Fibroblast of skin of right biceps (primary cell): ENCODE data around the gene SLC25A26.
A peak's percentile ranks its signal among the peaks of the same experiment; 100 is the strongest.

Source experiments
- DNase-seq: peaks from one replicate; pipeline ENCODE4 v3.0.0-alpha.2; 2013

The SLC25A26 gene

DNA sequence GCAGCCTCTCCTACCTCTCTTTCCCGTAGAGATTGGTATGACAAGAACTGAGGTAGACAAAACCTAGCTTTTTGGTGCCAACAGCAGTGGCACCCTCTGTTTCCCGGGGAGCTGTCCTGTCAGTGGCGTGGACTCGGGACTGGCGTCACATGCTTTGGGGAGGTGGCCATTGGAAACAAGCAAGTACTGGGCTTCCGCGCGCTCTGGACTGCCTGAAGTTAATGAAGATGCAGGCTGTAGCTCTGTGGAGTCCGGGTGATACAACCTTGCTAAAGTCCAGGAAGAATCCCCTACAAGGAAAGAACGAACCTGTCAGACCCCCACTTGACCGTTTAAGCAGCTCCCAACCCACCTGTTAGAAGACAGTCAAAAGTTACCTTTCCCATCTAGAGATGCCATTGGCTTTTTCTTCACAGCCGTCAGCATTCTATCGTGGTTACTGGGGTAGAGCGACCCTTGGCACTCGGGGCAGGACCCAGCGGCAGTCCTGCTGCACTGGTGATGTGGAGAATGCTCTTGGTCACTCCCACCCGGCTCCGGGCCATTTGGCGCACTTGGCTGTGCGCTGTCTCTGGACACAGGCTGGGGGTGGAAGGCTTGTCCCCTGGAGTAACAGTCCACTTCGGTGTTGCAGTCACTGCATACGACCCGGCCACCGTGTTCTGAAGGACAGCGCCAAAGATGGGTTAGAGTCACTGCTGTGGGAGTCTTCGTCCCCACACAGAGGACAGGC is 159.6 kb downstream of the SLC25A26 start:
- no peak for DNase-seq

DNA sequence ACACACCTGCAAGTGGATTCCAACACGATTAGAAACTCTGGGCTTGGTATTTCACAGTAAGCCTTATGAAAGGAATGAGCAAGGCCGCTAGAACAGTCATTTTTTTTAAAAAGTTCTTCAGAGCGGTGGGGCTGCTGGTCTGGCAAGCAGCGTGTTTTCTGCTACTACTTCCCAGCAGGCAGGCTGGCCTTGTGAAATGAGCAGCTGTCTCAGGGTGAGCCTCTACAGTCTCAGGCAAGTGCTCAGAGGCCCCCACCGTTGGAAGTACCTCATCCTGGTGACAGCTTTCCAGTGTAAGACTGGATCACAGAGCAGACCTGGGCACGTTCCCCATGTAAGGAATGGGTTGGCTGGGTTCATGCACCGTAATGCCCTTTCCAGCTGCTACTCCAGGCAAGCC is 160.8 kb downstream of the SLC25A26 start:
- DNase-seq, result no peak

DNA sequence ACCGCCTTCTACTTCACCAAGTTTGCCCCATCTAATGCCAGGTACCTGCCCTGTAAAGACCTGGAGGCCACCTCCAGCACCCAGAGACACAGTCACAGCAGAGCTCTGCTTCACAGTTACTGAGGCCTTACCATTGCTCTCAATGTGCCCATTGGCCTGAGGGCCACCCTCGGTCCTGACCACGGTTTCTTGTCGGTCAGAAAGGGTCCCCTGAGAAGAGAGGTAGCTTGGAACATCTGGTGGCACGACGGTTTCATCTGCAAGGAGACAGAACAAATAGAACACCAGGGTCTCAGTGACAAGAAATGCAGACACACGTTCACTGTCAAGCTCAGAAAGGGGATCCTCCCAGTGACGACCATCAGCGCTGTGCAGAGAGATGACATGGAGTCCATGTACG is 161.3 kb downstream of the SLC25A26 start:
- no peak for DNase-seq

DNA sequence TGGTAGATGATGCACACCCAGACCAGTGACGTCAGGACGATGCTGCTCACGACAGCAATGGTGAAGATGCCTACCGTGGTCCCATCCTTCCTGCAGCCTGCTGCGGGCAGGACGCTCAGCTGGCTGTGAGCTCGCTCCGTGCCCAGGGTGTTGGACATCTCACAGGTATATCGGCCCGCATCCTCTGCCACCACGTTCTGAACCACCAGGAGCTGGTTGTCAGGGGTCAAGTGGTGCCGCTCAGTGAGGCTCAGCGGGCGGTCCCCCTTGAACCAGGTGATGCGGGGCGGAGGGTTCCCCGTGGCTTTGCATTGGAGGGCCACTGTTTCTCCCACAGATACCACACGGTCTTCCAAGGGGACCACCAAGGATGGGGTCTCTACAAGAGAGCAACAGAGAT is 162.2 kb downstream of the SLC25A26 start:
- no peak for DNase-seq

DNA sequence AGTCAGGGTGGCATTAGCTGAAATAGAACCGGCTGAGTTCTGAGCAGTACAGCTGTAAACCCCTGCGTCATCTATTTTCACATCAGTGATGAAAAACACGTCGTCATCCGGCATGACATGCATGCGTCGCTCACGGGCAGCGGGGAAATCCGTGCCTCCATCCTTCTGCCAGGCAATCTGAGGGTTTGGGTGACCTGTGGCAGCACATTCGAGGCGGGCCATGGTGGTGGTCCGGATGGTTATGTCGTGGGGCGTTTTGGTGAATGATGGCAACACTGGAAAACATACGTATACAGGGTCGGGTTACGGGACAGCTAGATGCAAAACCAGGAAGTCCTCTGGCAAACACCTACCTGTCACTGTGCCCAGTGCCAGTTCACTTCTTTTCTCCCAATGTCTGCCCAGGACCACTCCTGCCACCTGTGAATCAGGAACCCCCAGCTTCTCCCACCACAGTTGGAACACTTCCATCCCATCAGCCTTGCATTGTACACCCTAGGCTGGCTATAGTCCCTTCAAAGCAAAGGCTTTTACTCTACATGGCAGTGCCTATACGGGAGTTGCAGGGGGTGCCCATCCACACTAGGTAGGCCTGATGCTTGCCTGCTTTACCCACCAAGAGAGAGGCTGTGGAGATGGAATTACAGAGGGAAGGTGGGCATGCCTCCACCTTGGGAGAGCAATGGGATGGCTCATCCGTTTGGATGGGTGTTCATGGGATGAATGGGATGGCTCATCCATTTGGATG is 163.4 kb downstream of the SLC25A26 start:
- no peak for DNase-seq

DNA sequence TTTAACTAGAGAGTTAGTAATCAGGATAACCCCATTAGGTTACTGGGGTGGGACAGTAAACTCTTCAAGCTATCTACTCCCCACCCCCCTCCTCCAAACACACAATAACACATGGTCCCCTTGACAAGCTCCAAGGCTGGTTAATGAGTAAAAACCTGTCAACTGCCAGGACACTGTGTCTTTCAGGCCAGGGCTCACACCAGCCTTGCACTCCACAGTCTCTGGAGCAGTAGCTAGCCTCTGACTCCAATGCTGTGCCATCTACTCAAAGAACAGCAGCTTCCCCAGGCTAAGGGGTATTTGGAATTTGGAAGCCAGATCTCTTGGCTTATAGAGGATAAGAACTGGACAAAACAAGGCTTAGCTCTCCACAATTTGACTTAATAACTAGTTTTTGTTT is 164.3 kb downstream of the SLC25A26 start:
- no peak for DNase-seq

DNA sequence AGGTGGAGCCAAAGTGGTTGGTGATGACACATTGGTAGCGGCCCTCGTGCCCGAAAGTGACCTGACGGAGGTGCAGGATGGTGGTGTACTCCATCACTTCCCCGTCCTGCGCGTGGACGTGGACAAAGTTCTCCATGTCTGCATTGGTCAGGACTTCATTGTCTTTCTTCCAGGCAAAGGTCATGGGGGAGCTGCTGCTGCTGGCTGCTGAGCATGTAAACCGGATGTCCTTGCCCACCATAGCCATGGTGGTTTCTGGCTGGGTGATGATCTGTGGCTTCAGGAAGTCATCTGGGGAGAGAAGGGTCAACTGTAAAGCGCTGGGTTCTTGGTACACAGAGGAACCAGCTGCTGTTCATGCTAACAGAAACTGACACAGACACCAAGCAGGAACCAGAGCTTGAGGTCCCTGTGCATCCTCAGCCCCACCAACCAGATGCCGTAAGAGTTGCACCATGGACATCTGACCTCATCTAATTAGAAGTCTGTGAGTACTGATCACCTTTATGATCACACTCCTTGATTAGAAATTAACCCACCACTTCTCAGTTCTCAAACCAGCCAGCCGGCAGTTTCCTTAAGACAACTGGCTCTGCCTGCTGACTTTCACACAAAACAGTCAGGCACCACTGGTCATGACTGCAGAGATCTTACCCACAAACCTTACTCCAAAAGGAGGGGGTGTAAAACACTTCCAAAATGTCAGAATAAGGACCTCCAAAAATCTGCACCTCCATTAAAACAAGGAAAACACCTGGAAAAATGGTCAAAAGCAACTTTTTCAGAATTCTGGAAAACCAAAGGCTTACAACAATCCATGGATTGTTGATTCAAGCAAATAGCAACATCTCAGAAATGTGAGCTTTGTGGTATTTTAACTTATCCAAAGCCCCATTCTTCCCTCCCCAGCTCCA is 165.5 kb downstream of the SLC25A26 start:
- DNase-seq, result no peak

DNA sequence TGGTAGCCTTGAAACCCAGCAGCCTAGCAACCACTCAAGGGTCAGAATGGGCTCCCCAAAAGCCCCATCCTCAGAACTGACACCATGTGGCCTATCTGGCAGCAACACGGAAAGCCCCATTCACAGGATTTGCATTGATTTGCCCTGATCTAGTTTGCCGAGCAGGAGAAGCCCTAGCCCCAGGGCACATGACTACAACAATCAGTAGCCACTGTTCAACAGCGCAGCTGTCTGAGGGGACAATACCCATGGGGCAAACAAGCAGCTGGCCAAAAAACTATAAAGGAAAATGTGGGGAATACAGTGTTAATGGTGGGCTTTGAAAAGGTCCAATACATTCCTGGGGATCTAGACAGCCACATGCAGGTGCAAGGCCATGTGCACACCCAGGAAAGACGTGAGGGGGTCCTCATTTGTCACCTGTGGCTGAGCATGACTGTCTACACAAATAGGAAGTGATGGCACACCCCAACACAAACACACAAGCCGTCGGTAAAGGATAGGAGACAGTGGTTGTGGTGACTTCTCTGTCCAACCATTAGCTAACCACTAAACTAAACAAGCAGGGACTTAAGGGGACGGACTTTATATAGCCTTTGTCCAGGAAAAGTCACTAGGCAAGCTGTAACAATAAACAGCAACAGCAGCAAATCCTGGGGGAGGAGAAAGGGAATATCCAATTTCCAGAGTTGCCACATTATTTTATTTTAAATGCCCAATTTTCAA is 166.3 kb downstream of the SLC25A26 start:
- DNase-seq, result no peak

DNA sequence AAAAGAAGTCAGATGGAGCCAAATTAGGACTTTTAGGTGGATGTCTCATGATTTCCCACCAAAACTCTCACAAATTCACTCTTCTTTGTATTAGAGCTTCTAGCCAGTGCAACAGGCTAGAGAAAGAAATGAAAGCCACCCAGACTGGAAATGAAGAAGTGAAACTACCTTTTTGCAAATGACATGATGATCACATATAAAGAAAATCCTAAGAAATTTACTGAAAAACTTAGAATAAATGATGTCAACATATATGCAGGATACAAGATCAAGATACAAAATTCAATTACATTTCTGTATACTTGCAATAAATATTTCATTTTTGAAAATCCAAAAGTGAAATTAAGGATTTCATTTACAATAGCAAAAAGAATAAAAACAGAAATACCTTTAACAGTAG is 169.2 kb downstream of the SLC25A26 start:
- DNase-seq, result no peak

DNA sequence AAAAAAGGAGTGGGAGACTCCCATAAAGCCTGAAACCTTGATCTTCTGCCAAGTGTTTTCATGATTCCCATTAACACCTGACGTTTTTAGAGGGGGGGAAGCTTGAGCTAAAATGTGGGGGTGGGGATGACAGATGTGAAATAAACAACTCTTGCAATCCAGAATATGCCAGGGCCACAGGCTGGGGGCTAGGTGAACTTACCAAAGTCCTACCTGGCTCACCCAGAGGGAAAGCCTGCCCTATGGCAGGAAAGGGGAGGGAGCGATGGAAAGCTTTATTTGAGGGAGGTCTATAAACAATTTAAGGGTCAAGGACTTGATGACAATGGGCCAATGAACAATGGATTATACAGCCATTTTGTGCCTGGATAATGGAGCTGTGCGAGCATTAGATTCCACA is 171.7 kb downstream of the SLC25A26 start:
- DNase-seq, result no peak

DNA sequence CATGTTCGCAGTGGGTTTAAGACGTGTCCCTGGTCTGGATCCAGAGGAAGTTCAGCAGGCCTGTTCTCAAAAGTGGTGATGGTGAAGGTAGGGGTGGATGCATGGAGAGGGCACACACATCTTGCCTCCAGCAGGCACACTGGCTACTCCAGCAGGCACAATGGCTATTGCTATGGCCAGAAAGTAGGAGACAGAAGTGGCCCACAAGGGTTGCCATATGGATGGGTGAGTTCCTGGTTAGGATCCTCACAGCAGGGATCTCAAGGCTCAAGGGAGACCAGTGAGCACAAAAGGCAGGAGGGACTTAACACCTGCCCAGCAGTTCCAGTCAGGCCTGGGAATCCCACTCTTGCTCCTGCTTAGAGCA is 172.1 kb downstream of the SLC25A26 start:
- DNase-seq, result no peak

DNA sequence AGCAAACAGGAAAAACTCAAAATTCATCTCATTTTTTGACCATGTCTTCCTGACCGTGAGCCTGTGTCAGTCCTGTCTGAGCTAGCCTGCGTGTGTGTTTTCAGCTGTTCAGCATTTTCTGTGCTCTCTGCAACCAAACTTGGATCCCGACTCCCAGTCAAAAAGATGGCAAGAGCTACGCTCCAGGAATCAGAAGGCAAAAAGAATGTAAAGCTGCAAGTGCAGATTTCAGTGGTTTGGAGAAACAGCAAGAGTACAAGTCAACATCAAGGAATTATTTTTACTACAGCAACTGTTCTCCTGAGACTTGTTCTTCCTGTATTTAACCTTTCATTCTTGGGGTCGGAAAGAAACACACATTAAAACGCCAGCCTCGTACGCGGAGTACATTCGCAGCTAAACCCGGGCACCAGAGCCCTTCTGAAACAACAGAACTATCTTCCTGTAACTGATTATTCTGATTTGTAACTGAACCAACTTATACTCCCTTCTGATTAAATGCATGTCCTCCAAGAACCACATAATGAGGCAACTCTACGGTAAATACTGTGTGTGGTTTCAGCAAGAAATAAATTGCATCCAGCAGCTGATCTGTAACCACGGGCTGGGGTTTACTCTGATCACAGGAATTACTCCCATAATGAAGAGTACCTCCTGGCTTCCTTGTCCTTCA is 172.7 kb downstream of the SLC25A26 start:
- peak; percentile 42 for DNase-seq

DNA sequence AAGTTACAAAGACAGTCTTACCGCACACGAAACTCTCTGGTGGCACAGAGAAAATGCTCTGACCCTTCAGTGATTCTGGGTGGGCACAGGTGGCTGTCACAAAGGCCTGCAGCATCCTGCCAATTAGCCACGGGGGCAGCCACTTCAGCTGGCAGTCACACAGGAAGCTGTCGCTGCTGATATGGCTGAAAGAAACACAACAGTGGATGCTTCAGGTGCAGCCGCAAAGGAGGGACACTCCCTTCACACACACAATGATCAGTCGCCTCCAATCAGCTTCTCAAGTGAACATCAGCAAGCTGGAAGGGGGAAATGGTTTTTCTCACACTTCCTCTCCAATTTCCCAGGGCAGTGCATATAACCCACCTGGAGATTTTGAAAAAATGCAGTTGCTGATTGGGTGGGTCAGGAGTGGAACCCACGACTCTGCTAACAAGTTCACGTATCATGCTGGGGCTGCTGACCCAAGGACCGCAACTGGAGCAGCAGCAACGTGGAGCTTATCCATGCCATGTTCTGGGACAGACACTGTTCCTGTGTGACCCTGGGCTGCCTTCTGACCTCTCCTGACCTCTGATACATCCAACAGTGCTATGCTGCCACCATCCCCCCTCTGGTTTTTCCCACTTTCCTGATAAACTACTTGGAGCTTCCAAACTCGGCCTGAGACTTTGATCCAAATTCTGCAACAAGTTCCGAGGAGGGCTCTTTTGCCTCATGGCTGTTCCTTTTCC is 173.4 kb downstream of the SLC25A26 start:
- DNase-seq, result no peak

DNA sequence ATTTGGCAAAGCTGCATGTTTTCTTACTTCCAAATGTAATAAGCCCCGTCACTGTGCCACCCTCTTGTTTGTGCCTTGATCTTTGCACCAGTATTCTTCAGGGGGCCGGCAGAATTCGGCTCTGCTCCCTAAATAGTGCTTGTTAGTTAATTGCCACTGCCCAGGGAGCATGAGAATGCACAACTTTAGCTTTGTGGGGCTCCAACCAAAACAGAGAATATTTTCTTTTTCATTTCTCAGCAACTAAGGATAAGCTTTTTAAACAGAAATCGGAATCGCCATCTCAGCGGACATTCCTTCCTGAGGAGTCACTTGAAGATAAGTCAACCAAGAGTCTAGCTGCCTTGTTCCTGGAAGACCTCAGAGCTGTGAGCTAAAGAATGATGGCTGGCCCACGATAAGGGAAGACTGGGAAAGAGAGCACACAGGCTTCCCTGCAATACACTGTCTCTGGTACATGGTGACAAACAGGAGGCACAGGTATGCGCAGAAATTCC is 174.0 kb downstream of the SLC25A26 start:
- DNase-seq, result peak; percentile 65

DNA sequence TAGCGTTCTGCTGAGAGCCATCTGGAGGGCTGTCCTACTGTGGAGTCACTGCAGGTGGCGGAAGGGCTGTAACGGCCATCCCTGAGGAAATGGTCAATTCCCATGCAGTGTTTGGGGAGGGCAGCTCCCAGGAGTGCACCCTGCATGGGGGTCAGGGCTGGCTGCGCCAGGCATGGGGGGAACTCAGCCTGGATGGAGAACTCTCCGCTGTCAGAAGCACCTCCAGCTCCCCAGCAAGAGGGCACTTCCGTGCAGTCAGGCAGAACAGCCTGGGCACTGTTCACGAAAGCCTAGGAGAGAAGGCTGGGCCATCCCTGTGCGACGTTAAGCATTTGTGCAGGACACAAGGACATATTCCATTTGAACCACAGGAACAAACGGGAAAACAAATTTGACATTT is 174.8 kb downstream of the SLC25A26 start:
- DNase-seq, result no peak

DNA sequence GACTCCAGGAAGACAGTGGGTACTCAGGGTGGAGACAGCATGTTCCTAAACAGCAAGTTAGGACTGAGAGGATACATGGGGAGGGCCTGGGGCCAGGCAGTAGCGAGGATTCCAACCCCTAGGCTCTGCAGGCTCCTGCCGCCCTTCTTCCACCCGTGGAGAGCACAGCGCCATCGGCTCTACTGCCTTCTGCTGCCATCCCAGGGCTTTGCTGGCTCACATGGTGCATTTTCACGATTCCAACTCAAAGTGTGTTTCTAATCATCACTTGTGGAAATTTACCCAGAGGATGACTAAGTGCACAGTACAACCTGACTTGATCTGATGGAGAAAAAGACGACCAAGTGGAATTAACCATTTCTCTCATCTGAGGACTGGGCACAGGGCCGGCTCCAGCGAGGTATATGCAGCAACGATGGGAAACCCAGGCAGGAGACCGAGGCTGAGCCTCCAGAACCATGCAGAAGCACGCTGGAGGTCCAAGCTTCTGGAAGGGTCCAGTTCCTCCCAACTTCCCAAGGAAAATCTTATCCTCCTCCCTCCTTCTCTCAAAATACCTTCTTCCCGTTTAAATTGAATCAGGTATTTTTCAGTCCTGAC is 175.5 kb downstream of the SLC25A26 start:
- DNase-seq, result no peak

DNA sequence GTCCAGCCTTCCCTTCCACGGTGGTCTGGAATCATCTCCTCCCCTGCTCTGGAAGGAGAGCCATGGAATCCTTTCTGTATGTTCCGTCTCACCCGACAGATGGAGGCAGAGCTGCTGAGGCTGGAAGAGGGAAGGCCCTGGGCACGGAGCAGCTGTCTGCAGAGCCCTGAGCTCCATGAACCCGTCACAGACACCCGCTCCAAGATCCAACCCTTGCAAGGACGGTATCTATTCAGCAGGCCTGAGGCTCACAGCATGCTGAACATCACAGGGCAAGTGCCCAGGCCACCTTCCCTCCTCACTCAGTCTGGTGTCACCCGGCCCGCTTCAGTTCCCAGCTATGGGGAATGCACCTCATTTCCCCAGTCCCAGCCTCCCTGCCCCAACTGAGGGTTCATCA is 176.1 kb downstream of the SLC25A26 start:
- DNase-seq, result no peak

DNA sequence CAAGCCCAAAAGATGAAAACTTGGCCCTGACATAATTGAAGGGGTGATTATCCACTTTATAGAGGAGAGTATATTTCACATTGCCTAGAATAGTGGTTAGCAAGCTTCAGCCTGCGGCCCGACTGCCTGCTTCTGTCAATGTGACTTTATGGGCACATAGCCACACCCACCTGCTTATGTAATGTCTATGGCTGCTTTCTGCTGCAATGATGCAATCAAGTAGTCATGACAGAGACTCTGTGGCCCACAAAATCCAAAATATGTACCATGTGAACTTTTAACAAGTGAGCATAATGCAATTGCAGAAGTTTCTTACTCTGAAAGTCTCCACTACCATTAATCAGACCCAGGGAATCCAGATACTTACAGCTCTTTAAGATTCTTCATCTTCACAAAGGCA is 176.9 kb downstream of the SLC25A26 start:
- peak; percentile 48 for DNase-seq

DNA sequence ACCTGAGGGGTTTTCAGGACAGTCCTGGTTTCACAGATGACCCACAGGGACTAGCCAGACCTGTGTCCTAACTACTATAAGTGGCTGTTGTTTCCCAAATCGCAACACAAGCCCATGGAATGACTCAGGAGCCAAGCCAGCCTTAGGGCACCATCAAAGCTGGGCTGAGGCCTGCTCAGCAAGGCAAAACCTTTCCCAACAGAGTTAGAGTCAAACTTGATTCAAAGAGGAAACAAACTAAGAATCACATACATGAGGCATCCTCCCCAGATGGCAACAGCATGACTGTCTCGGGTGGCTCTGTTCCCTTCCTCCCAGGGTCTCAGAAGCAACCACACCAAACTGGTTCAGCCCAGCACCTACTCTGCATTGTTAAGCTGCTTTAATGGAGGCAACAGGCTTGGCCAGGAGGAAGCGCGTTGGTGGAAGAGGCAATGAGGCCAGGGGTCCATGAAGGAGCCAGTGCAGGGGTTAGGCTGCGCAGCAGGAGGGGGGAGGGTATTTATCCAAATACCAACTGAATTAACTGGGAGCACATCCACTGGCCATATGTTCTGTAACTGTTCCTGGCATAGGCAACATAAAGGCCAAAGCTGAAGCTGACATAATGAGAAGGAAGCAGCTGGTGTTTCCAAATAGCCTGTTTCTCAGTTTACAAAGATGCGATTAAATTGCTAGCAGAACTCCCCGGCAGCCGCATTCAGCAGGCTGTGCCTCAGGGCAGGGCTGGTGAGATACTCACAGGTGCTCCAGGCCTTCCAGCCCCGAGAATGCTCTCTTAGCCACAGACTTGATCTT is 177.6 kb downstream of the SLC25A26 start:
- peak; percentile 39 for DNase-seq
